Eye (tissue), 1 donor: Measurements from ENCODE around the gene PDLIM3.
"Not testable (repeated sequence)": the region's sequence is repeated elsewhere in the genome, so short reads cannot be mapped to it uniquely, and the experiment has no call there.

Source experiments
- DNase-seq: peaks from one replicate; pipeline ENCODE4 v3.0.0-alpha.2; 2015

PDLIM3 gene

GRCh38 chr4:185534866-185535611 is at the start of gene PDLIM3:
TSS of gene PDLIM3 (minus strand) at chr4:185535507. CDS start at chr4:185535434, 73 bp downstream.
- peak; percentile 80 for DNase-seq

GRCh38 chr4:185583813-185584212 is 48.5 kb upstream of the PDLIM3 start:
- DNase-seq: no peak

- DNase-seq: no peak
Observed at GRCh38 chr4:185582651-185583400, 47.5 kb upstream of the PDLIM3 start.

- DNase-seq: no peak
Observed at GRCh38 chr4:185580699-185581098, 45.4 kb upstream of the PDLIM3 start.

GRCh38 chr4:185578284-185578683 is 43.0 kb upstream of the PDLIM3 start:
- DNase-seq: no peak

GRCh38 chr4:185576962-185577950 is 41.9 kb upstream of the PDLIM3 start:
- DNase-seq: peak; percentile 44

- no peak for DNase-seq
Observed at GRCh38 chr4:185576314-185576961, 41.1 kb upstream of the PDLIM3 start.

GRCh38 chr4:185573651-185574199 is 38.4 kb upstream of the PDLIM3 start:
- no peak for DNase-seq

GRCh38 chr4:185570727-185571126 is 35.4 kb upstream of the PDLIM3 start:
- DNase-seq: no peak

GRCh38 chr4:185567381-185568376 is 32.4 kb upstream of the PDLIM3 start:
- peak; percentile 53 for DNase-seq

GRCh38 chr4:185566972-185567371 is 31.7 kb upstream of the PDLIM3 start:
- DNase-seq: peak; percentile 54

- DNase-seq: no peak
Observed at GRCh38 chr4:185566425-185566824, 31.1 kb upstream of the PDLIM3 start.

GRCh38 chr4:185565696-185566095 is 30.4 kb upstream of the PDLIM3 start:
- no peak for DNase-seq

GRCh38 chr4:185564349-185564748 is 29.0 kb upstream of the PDLIM3 start:
- DNase-seq: no peak

- DNase-seq: no peak
Observed at GRCh38 chr4:185562531-185562930, 27.2 kb upstream of the PDLIM3 start.

GRCh38 chr4:185560316-185560715 is 25.0 kb upstream of the PDLIM3 start:
- no peak for DNase-seq

GRCh38 chr4:185559915-185560281 is 24.6 kb upstream of the PDLIM3 start:
- no peak for DNase-seq

- DNase-seq: not testable (repeated sequence)
Observed at GRCh38 chr4:185559251-185559914, 24.1 kb upstream of the PDLIM3 start.

GRCh38 chr4:185554365-185555126 is 19.2 kb upstream of the PDLIM3 start:
- DNase-seq: peak; percentile 31
